HepG2 (cell line): ENCODE data around the gene ANO2. TPM values are rescaled to one million over a fixed set of nuclear protein-coding genes. Genes with fewer than 3 reads are reported as not detected.

ENCODE experiments used
- ATAC-seq: fragments of 200-7000 bp; cut with Tn5 transposase; 3 replicates; pipeline ENCODE4 v1.9.1; 2020; ENCODE audit warnings: mild to moderate bottlenecking, moderate library complexity
- BruUV-seq: library from RNA; stranded (reverse); fragments of 400-500 nt; replicated peaks from 2 replicates; lab custom pipeline; 2021; lab: Mats Ljungman, UMichigan
- CTCF ChIA-PET: fragments of 300-600 bp; formaldehyde crosslinking; extraction: SDS; loops from one replicate; lab custom pipeline; 2021; ENCODE audit warnings: low total read pairs, inconsistent platforms, low intra/inter-chr PET ratio; lab: Yijun Ruan, JAX
- POLR2A ChIA-PET: fragments of 350-600 bp; sonication (Branson Sonifier 250); formaldehyde crosslinking; loops from one replicate; lab custom pipeline; 2020; ENCODE audit warnings: antibody characterized with exemption, inconsistent platforms; lab: Yijun Ruan, JAX
- DNase-seq: peaks from one replicate; pipeline ENCODE4 v3.0.0-alpha.2; 2015; ENCODE audit warnings: low spot score
- FAIRE-seq: peaks from 3 replicates; lab custom pipeline; 2011; peaks lifted over from hg19 to GRCh38; lab: Jason Lieb, UNC
- H2AFZ ChIP-seq: one replicate; pipeline ENCODE4 v1.6.1; 2011; ENCODE audit warnings: low read length, inconsistent platforms
- H3K27ac ChIP-seq: fragments of 300-600 bp; 3 replicates; pipeline ENCODE4 v1.8.0; 2011; ENCODE audit warnings: mixed run types, mild to moderate bottlenecking, mixed read lengths, low read length, inconsistent platforms; ENCODE audit not compliant: insufficient read depth; ENCODE audit errors: extremely low read length
- H3K27me3 ChIP-seq, 2 experiments: fragments of 200-600 bp in 1 of 2; 2 replicates in 1 of 2; 3 replicates in 1 of 2; pipeline versions ENCODE4 v1.6.0 to v1.8.0; 2011; ENCODE audit warnings: low read length in 2 of 2, mild to moderate bottlenecking in 2 of 2, moderate library complexity in 2 of 2, inconsistent platforms in 1 of 2; ENCODE audit not compliant: insufficient read depth in 2 of 2, control insufficient read depth in 1 of 2
- H3K36me3 ChIP-seq, 2 experiments: fragments of 200-600 bp in 1 of 2; replicated peaks in 1 of 2; 2 replicates in 1 of 2; 3 replicates in 1 of 2; pipeline versions ENCODE4 v1.5.1 to v1.8.0; 2011; ENCODE audit warnings: low read length in 2 of 2, inconsistent platforms in 1 of 2; ENCODE audit not compliant: insufficient read depth in 2 of 2, control insufficient read depth in 1 of 2
- H3K4me1 ChIP-seq: 2 replicates; pipeline ENCODE4 v1.5.1; 2012; ENCODE audit warnings: low read length, inconsistent platforms; ENCODE audit not compliant: insufficient read depth
- H3K4me2 ChIP-seq: 2 replicates; pipeline ENCODE4 v1.6.0; 2011; ENCODE audit warnings: low read depth, low read length, inconsistent platforms
- H3K4me3 ChIP-seq, 3 experiments: fragments of 200-600 bp in 1 of 3; sonication (generic), shearing (Covaris generic) in 1 of 3; replicated peaks in 1 of 3; 2 replicates each; pipeline ENCODE4 v1.5.1; 2011 to 2016; ENCODE audit warnings: low read length in 3 of 3, inconsistent platforms in 2 of 3, low read depth in 2 of 3, mild to moderate bottlenecking in 2 of 3, control low read depth in 1 of 3, mixed read lengths in 1 of 3; ENCODE audit not compliant: insufficient read depth in 1 of 3
- H3K79me2 ChIP-seq: one replicate; pipeline ENCODE4 v1.6.1; 2011; ENCODE audit warnings: low read length, inconsistent platforms; ENCODE audit not compliant: insufficient read depth
- H3K9ac ChIP-seq: 2 replicates; pipeline ENCODE4 v1.6.0; 2011; ENCODE audit warnings: mild to moderate bottlenecking, low read depth, low read length, inconsistent platforms; ENCODE audit not compliant: insufficient read depth
- H3K9me3 ChIP-seq: 2 replicates; pipeline ENCODE4 v1.5.1; 2012; ENCODE audit warnings: mild to moderate bottlenecking, low read length
- H4K20me1 ChIP-seq: 2 replicates; pipeline ENCODE4 v1.6.0; 2011; ENCODE audit warnings: inconsistent platforms, mild to moderate bottlenecking, low read length, moderate library complexity; ENCODE audit not compliant: insufficient read depth
- CEBPZ ChIP-seq: IDR thresholded peaks from 2 replicates; pipeline ENCODE4 v1.6.1; 2012; ENCODE audit warnings: low read length, improper control_type of control experiment
- CENPT ChIP-seq: sonication (generic); formaldehyde crosslinking; IDR thresholded peaks from 2 replicates; pipeline ENCODE4 v1.8.0; 2022; ENCODE audit warnings: low read depth, mild to moderate bottlenecking, moderate library complexity, missing genetic modification reagents
- ETV5 ChIP-seq: IDR thresholded peaks from 2 replicates; pipeline ENCODE4 v1.6.1; 2018; ENCODE audit warnings: missing biosample characterization, missing genetic modification reagents, inconsistent platforms, borderline replicate concordance
- HNRNPLL ChIP-seq: fragments of 200-400 bp; formaldehyde crosslinking; IDR thresholded peaks from 2 replicates; pipeline ENCODE4 v1.6.1; 2017; ENCODE audit warnings: mild to moderate bottlenecking, low read depth, low read length; ENCODE audit not compliant: poor library complexity, severe bottlenecking
- IKZF1 ChIP-seq: fragments of 450-650 bp; IDR thresholded peaks from 2 replicates; pipeline ENCODE4 v1.7.1; 2016
- MBNL3 ChIP-seq: fragments of 250-450 bp; sonication (Bioruptor Pico); conservative IDR thresholded peaks from 2 replicates; pipeline ENCODE4 v1.8.0; 2022; ENCODE audit warnings: mild to moderate bottlenecking, inconsistent platforms
- ONECUT2 ChIP-seq: sonication (generic); formaldehyde crosslinking; IDR thresholded peaks from 2 replicates; pipeline ENCODE4 v1.4.0; 2020; ENCODE audit warnings: missing genetic modification reagents
- THAP9 ChIP-seq: sonication (generic); formaldehyde crosslinking; IDR thresholded peaks from 2 replicates; pipeline ENCODE4; 2020; ENCODE audit warnings: missing genetic modification reagents, mild to moderate bottlenecking, borderline replicate concordance
- ZBTB25 ChIP-seq: IDR thresholded peaks from 2 replicates; pipeline ENCODE4 v1.6.1; 2018; ENCODE audit warnings: missing genetic modification reagents
- ZNF335 ChIP-seq: sonication (generic); formaldehyde crosslinking; IDR thresholded peaks from 2 replicates; pipeline ENCODE4 v1.4.0; 2020; ENCODE audit warnings: missing genetic modification reagents
- WGBS: methylation state at CpG from one replicate; pipeline ENCODE4 v1.1.6; 2017; ENCODE audit warnings: low lambda C conversion rate; 5-methylcytosine and 5-hydroxymethylcytosine counted together
- in situ Hi-C: cut with HindIII; loops from 2 replicates; pipeline ENCODE4 v1.10.0; 2017; ENCODE audit warnings: low pct_unique_long_range_greater_than_20kb; ENCODE audit not compliant: extremely low pct_ligation_motif_present
- intact Hi-C: fragments of 100-400 bp; cut with micrococcal nuclease; formaldehyde crosslinking; loops from one replicate; pipeline ENCODE4 v1.10.0; 2022; ENCODE audit not compliant: unreplicated experiment
- polyA plus RNA-seq, 8 experiments: library from polyadenylated mRNA; depleted of rRNA in 3 of 8; stranded (reverse) in 7 of 8; unstranded in 1 of 8; fragments of >200 nt; fragmentation: Illumina TruSeq in 4 of 8; extraction: Trizol in 4 of 8; gene quantifications; 2 replicates each; pipeline versions ENCODE4 v1.2.1 to v1.2.3, GENCODE V29; 2011 to 2016; ENCODE audit warnings: low read depth in 4 of 8, missing spikeins in 1 of 8, mixed read lengths in 1 of 8; ENCODE audit not compliant: insufficient read depth in 1 of 8
- total RNA-seq, 5 experiments: library from RNA; depleted of rRNA; stranded (reverse); fragments of >200 nt; fragmentation: Illumina TruSeq; extraction: Trizol; gene quantifications; 2 replicates each; pipeline ENCODE4 v1.2.3, GENCODE V29; 2016; ENCODE audit warnings: low read depth in 1 of 5
- TF ChIP-seq, protein P1 (sequence below): sonication (generic); formaldehyde crosslinking; conservative IDR thresholded peaks from 2 replicates; pipeline ENCODE4 v1.4.0; 2020; ENCODE audit warnings: mild to moderate bottlenecking, missing genetic modification reagents, moderate library complexity

ANO2 gene
- total and polyA plus RNA-seq, 2 of the 13 experiments (the other 11 are each of a cell fraction or from before 2014, with no cell fraction given): 0.18 TPM; not detected in 1

- TF ChIP-seq, protein P1, sequence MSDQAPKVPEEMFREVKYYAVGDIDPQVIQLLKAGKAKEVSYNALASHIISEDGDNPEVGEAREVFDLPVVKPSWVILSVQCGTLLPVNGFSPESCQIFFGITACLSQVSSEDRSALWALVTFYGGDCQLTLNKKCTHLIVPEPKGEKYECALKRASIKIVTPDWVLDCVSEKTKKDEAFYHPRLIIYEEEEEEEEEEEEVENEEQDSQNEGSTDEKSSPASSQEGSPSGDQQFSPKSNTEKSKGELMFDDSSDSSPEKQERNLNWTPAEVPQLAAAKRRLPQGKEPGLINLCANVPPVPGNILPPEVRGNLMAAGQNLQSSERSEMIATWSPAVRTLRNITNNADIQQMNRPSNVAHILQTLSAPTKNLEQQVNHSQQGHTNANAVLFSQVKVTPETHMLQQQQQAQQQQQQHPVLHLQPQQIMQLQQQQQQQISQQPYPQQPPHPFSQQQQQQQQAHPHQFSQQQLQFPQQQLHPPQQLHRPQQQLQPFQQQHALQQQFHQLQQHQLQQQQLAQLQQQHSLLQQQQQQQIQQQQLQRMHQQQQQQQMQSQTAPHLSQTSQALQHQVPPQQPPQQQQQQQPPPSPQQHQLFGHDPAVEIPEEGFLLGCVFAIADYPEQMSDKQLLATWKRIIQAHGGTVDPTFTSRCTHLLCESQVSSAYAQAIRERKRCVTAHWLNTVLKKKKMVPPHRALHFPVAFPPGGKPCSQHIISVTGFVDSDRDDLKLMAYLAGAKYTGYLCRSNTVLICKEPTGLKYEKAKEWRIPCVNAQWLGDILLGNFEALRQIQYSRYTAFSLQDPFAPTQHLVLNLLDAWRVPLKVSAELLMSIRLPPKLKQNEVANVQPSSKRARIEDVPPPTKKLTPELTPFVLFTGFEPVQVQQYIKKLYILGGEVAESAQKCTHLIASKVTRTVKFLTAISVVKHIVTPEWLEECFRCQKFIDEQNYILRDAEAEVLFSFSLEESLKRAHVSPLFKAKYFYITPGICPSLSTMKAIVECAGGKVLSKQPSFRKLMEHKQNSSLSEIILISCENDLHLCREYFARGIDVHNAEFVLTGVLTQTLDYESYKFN (CRISPR knock-in tag): no peak
- TF ChIP-seq ETV5 (CRISPR knock-in tag): no peak
- no peak for TF ChIP-seq HNRNPLL
These were observed 7.0 kb upstream of the ANO2 start (continued) for GRCh38 chr12:5952031-5952430.

- H3K4me2 ChIP-seq: no peak overlapping the region
- no peaks in the 10 kb centered on the region for H3K4me1 ChIP-seq
- no peaks in the 10 kb centered on the region for H4K20me1 ChIP-seq
- in situ Hi-C loops: no loop called here
- no peaks in the 10 kb centered on the region for H3K79me2 ChIP-seq
- POLR2A ChIA-PET: no interaction called here
- H3K9me3 ChIP-seq: no peaks in the 10 kb centered on the region
- DNase-seq: no peak
- H2AFZ ChIP-seq: no peak overlapping the region
- no peak for FAIRE-seq
- no peaks in the 10 kb centered on the region for H3K36me3 ChIP-seq
- WGBS: 30% methylated on average over 2 of the region's 3 CpGs
- CTCF ChIA-PET: no interaction called here
- no peak for TF ChIP-seq CEBPZ
- no peak for TF ChIP-seq ZNF335 (CRISPR knock-in tag)
- no peak for TF ChIP-seq MBNL3 (CRISPR knock-in tag)
- TF ChIP-seq CENPT (CRISPR knock-in tag): no peak
- TF ChIP-seq IKZF1: no peak
- TF ChIP-seq ONECUT2 (CRISPR knock-in tag): no peak
- no peak for TF ChIP-seq ZBTB25 (CRISPR knock-in tag)
- no peak for TF ChIP-seq THAP9 (CRISPR knock-in tag)
- TF ChIP-seq, all 625 proteins: peak for 0
- no peak for ATAC-seq
- intact Hi-C loops: no loop called here
- H3K27ac ChIP-seq: no peak overlapping the region
- no TSS peak for BruUV-seq
- no peak overlapping the region for H3K9ac ChIP-seq
- peaks cover 2 to 34% of the 10 kb centered on the region in 2 experiments; a peak in 4 of 5 replicates for H3K27me3 ChIP-seq
- H3K4me3 ChIP-seq: no peak overlapping the region
These were observed 3.6 kb upstream of the ANO2 start for GRCh38 chr12:5948696-5949095.
